Activated CD8-positive, alpha-beta T cell treated with anti-CD3 and anti-CD28 coated beads, Interleukin-2, amount 10 ng/mL, durations not matched to agents 7 days and 5 days (primary cell): ENCODE results near the gene ZNF320. TPM values are rescaled to one million over a fixed set of nuclear protein-coding genes. Genes with fewer than 3 reads are reported as not detected.
"Not testable (repeated sequence)": the region's sequence is repeated elsewhere in the genome, so short reads cannot be mapped to it uniquely, and the experiment has no call there.

ENCODE experiments used
- ATAC-seq: fragments of 150-1000 bp; cut with Tn5 transposase; one replicate; pipeline ENCODE4 v1.10.0; 2021; ENCODE audit warnings: moderate library complexity
- CTCF ChIA-PET: fragments of 350-600 bp; sonication (Branson Sonifier 250); formaldehyde crosslinking; loops from one replicate; lab custom pipeline; 2021; ENCODE audit warnings: antibody characterized with exemption; lab: Charles Lee
- POLR2A ChIA-PET: fragments of 350-600 bp; sonication (Branson Sonifier 250); formaldehyde crosslinking; loops from one replicate; lab custom pipeline; 2021; ENCODE audit warnings: antibody characterized with exemption; lab: Charles Lee
- DNase-seq: peaks from one replicate; pipeline ENCODE4 v3.0.0-alpha.2; 2020
- H3K27ac Mint-ChIP-seq: one replicate; pipeline ENCODE4 v1.8.0; 2021; ENCODE audit warnings: mild to moderate bottlenecking, mixed read lengths
- H3K27me3 Mint-ChIP-seq: one replicate; pipeline ENCODE4 v1.8.0; 2021; ENCODE audit warnings: low read depth, mixed read lengths
- H3K36me3 Mint-ChIP-seq: one replicate; pipeline ENCODE4 v1.8.0; 2021; ENCODE audit warnings: low read depth, mixed read lengths
- H3K4me1 Mint-ChIP-seq: one replicate; pipeline ENCODE4 v1.8.0; 2021; ENCODE audit warnings: low read depth, mixed read lengths
- H3K4me3 Mint-ChIP-seq: one replicate; pipeline ENCODE4 v1.8.0; 2021; ENCODE audit warnings: mild to moderate bottlenecking, mixed read lengths
- H3K9me3 Mint-ChIP-seq: one replicate; pipeline ENCODE4 v1.8.0; 2022; ENCODE audit warnings: mixed read lengths; ENCODE audit not compliant: insufficient read depth
- total RNA-seq, 2 experiments: library from RNA; stranded (reverse); gene quantifications; one replicate each; pipeline ENCODE4 v1.2.3, GENCODE V29; 2021

The ZNF320 gene
- total RNA-seq, 2 experiments from 2014 or later = 7.9 to 10.5 TPM

DNA sequence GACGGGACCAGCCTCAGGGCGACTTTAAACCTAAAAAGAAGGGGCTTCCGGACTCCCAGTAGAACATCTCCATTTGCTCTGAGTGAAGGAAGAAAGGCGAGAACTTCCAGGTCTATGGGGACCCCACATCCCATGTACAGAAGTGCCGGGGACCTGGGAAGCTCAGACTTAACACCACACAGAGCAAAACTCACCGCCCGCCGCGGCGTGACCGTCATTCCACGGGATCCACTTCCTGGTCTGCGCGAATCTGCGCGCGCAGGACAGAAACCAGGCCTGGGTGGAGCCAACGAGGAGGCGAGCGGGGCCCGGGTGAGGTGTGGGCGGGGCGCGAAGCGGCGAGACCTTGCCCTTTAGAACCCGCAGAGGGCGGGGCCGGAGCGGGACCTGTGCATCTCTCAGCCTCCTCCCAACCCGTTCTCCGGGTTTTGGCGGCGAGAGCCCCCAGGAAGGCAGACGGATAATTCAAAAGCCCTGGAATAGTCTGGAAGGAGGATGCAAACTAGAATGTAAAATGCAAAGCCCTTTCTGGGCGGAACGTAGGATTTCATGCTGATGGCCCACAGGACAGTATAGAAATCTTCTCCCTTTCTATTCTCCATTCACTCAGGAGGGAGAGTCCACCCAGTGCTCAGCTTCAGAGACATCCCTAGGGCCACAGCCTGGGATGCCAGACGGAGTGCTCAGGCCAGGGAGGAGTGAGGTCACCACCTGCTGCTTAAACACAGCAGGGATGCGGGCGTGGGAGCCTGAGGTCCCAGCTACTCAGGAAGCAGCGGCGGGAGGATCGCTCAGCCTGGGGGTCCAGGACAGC lies 39.9 kb downstream of the ZNF320 start, which contains the start of gene ZNF468:
ZNF468 (minus strand) TSS at position 242 of the 814 bp plus-strand sequence. CDS start 3,347 bp downstream, outside the sequence.
- DNase-seq (peak; percentile 80), ATAC-seq (peak; percentile 99)
- H3K9me3 Mint-ChIP-seq, POLR2A ChIA-PET, H3K27me3 Mint-ChIP-seq, CTCF ChIA-PET: not testable (repeated sequence)
- Mint-ChIP-seq H3K4me3 (peak within 1 kb of the TSS; percentile 94), H3K36me3 (peaks cover 36% of the 10 kb centered on the region), H3K4me1 (peaks cover 18% of the 10 kb centered on the region), H3K27ac (peak within 1 kb of the TSS; percentile 89)

DNA sequence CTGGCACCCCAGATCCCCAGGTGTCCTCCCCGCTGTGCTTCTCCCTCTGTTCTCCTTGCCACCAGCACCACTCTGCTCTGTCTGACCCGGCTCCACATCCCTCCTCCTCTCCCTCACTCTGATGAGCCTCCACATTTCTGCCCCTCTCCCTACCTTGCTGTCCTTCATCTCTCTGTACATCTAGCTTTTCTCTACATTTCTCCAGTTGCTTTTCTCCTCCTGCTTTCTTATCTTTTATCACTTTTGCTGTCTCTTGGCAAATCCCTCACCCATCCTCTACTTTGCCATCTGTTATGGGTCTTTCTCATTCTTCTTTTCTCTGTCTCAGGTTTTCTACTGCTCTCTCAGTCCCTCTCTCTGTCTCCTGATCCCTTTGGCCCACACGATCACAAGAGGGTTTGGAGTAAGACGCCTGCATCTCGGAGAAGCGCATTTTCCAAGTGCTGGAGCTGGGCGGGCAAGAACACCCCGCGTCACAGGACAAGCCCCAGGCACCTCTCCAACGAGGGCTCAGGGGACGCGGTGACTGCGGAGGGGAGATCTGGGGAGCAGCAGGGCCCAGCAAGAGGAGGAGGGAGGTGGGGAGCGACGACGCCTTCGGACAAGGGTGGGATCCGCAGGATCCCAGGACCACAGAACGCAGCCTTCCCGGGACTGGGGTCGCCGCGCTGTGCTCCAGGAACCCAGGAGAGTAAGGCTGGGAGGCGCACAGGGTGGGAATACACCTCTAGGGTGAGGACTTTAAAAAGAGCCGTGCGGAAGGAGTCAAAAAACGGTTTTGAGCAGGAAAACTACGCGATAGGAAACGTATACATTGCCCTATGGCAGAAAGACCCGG lies 40.7 kb downstream of the ZNF320 start:
- H3K4me3 Mint-ChIP-seq = peak overlapping the region; percentile 94
- H3K36me3 Mint-ChIP-seq = peaks cover 44% of the 10 kb centered on the region
- POLR2A ChIA-PET, H3K27me3 Mint-ChIP-seq, CTCF ChIA-PET, H3K9me3 Mint-ChIP-seq, DNase-seq: not testable (repeated sequence)
- H3K4me1 Mint-ChIP-seq = peaks cover 18% of the 10 kb centered on the region
- ATAC-seq = peak; percentile 5
- peak overlapping the region; percentile 89 for H3K27ac Mint-ChIP-seq

Other genes with a start within 250 kb of the ZNF320 start
- gene ZNF611, start 162.6 kb downstream of the ZNF320 start, total RNA-seq = 10 to 100 TPM; 38.9 to 41.0 TPM
- 10 to 100 TPM; 18.2 to 20.5 TPM for gene ZNF600, start 110.8 kb downstream of the ZNF320 start, total RNA-seq
- 10 to 100 TPM; 26.9 to 27.5 TPM for gene ZNF28, start 76.0 kb downstream of the ZNF320 start, total RNA-seq
- gene ZNF468, start 40.0 kb downstream of the ZNF320 start, total RNA-seq = 10 to 100 TPM; 21.2 to 26.7 TPM
- 1 to 10 TPM; 8.1 to 8.8 TPM for gene ZNF888, start 25.8 kb upstream of the ZNF320 start, total RNA-seq
- gene ZNF816, start 65.2 kb upstream of the ZNF320 start, total RNA-seq = 10 to 100 TPM; 11.2 to 12.9 TPM
- not detected for gene ERVV-1, start 116.3 kb upstream of the ZNF320 start, total RNA-seq
- gene ERVV-2, start 147.1 kb upstream of the ZNF320 start, total RNA-seq = not detected
- 10 to 100 TPM; 36.5 to 42.2 TPM for gene ZNF160, start 205.8 kb upstream of the ZNF320 start, total RNA-seq
- gene ZNF415, start 235.3 kb upstream of the ZNF320 start, total RNA-seq = 1 to 10 TPM; 1.4 to 1.9 TPM